ENCODE data around the gene LMBR1.

DNA sequence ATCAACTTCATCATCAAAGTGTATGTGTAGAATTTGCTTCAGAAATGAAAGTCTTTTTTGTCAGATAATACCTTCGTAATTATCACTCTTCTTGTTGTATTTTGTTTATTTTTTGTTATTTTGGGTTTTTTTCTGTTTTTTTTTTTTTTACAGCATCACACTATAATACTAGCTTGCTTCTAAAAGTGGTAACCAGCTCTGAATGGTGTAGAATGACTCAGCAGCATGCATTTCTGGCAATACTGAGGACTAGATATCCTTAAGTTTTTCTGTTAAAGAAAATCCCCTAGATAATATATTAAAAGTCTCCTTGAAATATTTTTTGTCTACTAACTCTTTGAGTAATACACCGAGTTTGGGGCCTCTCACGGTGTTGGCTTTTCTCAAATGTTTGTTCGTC lies 109.1 kb downstream of the LMBR1 start:
- no peak for TF ChIP-seq MAX (IDR thresholded peaks at IDR 0.05)
- TF ChIP-seq EP300 (IDR thresholded peaks at IDR 0.05; ENCODE audit: borderline replicate concordance): no peak
- TF ChIP-seq TAF1 (IDR thresholded peaks at IDR 0.05; ENCODE audit: low read depth): no peak
- no peak for TF ChIP-seq TCF12 (IDR thresholded peaks at IDR 0.05; ENCODE audit: low read depth)
- TF ChIP-seq FOXM1 (IDR thresholded peaks at IDR 0.05; ENCODE audit: borderline replicate concordance, low read depth): no peak
- TF ChIP-seq RAD21 (IDR thresholded peaks at IDR 0.05; ENCODE audit: low read depth): no peak
- TF ChIP-seq CEBPB (IDR thresholded peaks at IDR 0.05): no peak
- TF ChIP-seq, protein P1, sequence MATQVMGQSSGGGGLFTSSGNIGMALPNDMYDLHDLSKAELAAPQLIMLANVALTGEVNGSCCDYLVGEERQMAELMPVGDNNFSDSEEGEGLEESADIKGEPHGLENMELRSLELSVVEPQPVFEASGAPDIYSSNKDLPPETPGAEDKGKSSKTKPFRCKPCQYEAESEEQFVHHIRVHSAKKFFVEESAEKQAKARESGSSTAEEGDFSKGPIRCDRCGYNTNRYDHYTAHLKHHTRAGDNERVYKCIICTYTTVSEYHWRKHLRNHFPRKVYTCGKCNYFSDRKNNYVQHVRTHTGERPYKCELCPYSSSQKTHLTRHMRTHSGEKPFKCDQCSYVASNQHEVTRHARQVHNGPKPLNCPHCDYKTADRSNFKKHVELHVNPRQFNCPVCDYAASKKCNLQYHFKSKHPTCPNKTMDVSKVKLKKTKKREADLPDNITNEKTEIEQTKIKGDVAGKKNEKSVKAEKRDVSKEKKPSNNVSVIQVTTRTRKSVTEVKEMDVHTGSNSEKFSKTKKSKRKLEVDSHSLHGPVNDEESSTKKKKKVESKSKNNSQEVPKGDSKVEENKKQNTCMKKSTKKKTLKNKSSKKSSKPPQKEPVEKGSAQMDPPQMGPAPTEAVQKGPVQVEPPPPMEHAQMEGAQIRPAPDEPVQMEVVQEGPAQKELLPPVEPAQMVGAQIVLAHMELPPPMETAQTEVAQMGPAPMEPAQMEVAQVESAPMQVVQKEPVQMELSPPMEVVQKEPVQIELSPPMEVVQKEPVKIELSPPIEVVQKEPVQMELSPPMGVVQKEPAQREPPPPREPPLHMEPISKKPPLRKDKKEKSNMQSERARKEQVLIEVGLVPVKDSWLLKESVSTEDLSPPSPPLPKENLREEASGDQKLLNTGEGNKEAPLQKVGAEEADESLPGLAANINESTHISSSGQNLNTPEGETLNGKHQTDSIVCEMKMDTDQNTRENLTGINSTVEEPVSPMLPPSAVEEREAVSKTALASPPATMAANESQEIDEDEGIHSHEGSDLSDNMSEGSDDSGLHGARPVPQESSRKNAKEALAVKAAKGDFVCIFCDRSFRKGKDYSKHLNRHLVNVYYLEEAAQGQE (IDR thresholded peaks at IDR 0.05; ENCODE audit: low read depth): no peak
- TF ChIP-seq YY1 (IDR thresholded peaks at IDR 0.05; ENCODE audit: low read depth): no peak
- TF ChIP-seq NFIC (IDR thresholded peaks at IDR 0.05): no peak
- TF ChIP-seq USF1 (IDR thresholded peaks at IDR 0.05): no peak
- TF ChIP-seq CREB1 (IDR thresholded peaks at IDR 0.05; ENCODE audit: low read depth): no peak
- TF ChIP-seq ZBTB7A (IDR thresholded peaks at IDR 0.05; ENCODE audit: low read depth): no peak
